Upper lobe of left lung (tissue), 4 donors: ENCODE measurements around the gene EBF3.

ENCODE experiments used
- CTCF ChIP-seq, 6 experiments: fragments of 450-650 bp in 4 of 6; fragments of 200-600 bp in 2 of 6; sonication (generic) in 2 of 6; IDR thresholded peaks; one replicate each; pipeline ENCODE4 v1.5.1; 2016 to 2019; ENCODE audit warnings: antibody characterized with exemption in 6 of 6
- EP300 ChIP-seq, 4 donors: sonication (generic); formaldehyde crosslinking; IDR thresholded peaks; one replicate each; pipeline ENCODE4 v1.5.1; 2017; ENCODE audit warnings: antibody characterized with exemption in 4 of 4, control low read depth in 2 of 4
- POLR2A ChIP-seq, 4 donors: fragments of 450-650 bp; IDR thresholded peaks; one replicate each; pipeline ENCODE4 v1.5.1; 2016 to 2017; ENCODE audit warnings: antibody characterized with exemption in 4 of 4, mild to moderate bottlenecking in 2 of 4
- POLR2AphosphoS5 ChIP-seq, 2 donors: sonication (generic); formaldehyde crosslinking; IDR thresholded peaks; one replicate each; pipeline ENCODE4 v1.5.1; 2017; ENCODE audit warnings: antibody characterized with exemption in 2 of 2

- no peak for TF ChIP-seq CTCF (IDR thresholded peaks at IDR 0.05)
- no peak for TF ChIP-seq POLR2A (IDR thresholded peaks at IDR 0.05)
- TF ChIP-seq POLR2AphosphoS5 (IDR thresholded peaks at IDR 0.05): no peak
- no peak for TF ChIP-seq EP300 (IDR thresholded peaks at IDR 0.05)
These were observed 7.0 kb downstream of the EBF3 start for GRCh38 chr10:129956876-129957673.
